Activated naive CD4-positive, alpha-beta T cell treated with anti-CD3 and anti-CD28 coated beads for 36 hours (primary cell): Measurements from ENCODE around the gene RALA. TPM values are rescaled to one million over a fixed set of nuclear protein-coding genes. Genes with fewer than 3 reads are reported as not detected.

ENCODE experiments used
- CTCF ChIA-PET: fragments of 350-600 bp; sonication (Branson Sonifier 250); formaldehyde crosslinking; loops from one replicate; lab custom pipeline; 2021; ENCODE audit warnings: antibody characterized with exemption; lab: Charles Lee
- DNase-seq: peaks from one replicate; pipeline ENCODE4 v3.0.0-alpha.2; 2020
- H3K27ac Mint-ChIP-seq: one replicate; pipeline ENCODE4 v1.8.0; 2021; ENCODE audit warnings: mild to moderate bottlenecking, mixed read lengths
- H3K27me3 Mint-ChIP-seq: one replicate; pipeline ENCODE4 v1.8.0; 2021; ENCODE audit warnings: low read depth, mixed read lengths
- H3K36me3 Mint-ChIP-seq: one replicate; pipeline ENCODE4 v1.8.0; 2021; ENCODE audit warnings: low read depth, mixed read lengths
- H3K4me1 Mint-ChIP-seq: one replicate; pipeline ENCODE4 v1.8.0; 2021; ENCODE audit warnings: low read depth, mixed read lengths
- H3K4me3 Mint-ChIP-seq: one replicate; pipeline ENCODE4 v1.8.0; 2021; ENCODE audit warnings: mild to moderate bottlenecking, moderate library complexity, mixed read lengths
- H3K9me3 Mint-ChIP-seq: one replicate; pipeline ENCODE4 v1.8.0; 2021; ENCODE audit warnings: mixed read lengths
- intact Hi-C: fragments of 100-400 bp; cut with micrococcal nuclease; formaldehyde crosslinking; loops from one replicate; pipeline ENCODE4 v1.15.1; 2023
- total RNA-seq, 2 experiments: library from RNA; stranded (reverse); gene quantifications; one replicate each; pipeline ENCODE4 v1.2.3, GENCODE V29; 2021

Gene RALA
- total RNA-seq, 2 experiments from 2014 or later, result 30.3 to 35.6 TPM

DNA sequence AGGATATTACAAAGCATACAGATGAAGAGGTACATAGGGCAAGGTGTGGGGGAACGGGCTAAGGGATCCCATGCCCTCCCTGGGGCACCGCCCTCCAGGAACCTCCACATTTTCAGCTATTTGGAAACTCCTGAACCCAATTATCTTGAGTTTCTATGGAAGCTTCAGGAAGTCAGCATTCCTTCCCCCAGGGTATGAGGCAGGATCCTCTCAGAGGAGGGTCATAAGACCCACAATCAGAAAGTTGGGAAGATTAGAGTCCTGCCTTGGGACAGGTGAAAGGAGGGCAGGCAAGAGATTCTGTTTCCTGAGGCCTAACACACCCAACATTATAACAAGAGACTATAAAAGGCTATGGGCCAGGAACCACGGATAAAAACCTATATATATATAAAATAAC, 98.0 kb downstream of the RALA start:
- CTCF ChIA-PET, result interaction anchor here (0.8 kb wide), 1 partner anchor 21 kb away, joined by 5 read pairs; no protein-coding TSS in a partner anchor
- no peaks in the 10 kb centered on the region for H3K4me1 Mint-ChIP-seq
- no peak overlapping the region for H3K4me3 Mint-ChIP-seq
- DNase-seq, result no peak
- no peaks in the 10 kb centered on the region for H3K9me3 Mint-ChIP-seq
- no peaks in the 10 kb centered on the region for H3K27me3 Mint-ChIP-seq
- no peaks in the 10 kb centered on the region for H3K36me3 Mint-ChIP-seq
- no peak overlapping the region for H3K27ac Mint-ChIP-seq
- intact Hi-C loops, result no loop called here

DNA sequence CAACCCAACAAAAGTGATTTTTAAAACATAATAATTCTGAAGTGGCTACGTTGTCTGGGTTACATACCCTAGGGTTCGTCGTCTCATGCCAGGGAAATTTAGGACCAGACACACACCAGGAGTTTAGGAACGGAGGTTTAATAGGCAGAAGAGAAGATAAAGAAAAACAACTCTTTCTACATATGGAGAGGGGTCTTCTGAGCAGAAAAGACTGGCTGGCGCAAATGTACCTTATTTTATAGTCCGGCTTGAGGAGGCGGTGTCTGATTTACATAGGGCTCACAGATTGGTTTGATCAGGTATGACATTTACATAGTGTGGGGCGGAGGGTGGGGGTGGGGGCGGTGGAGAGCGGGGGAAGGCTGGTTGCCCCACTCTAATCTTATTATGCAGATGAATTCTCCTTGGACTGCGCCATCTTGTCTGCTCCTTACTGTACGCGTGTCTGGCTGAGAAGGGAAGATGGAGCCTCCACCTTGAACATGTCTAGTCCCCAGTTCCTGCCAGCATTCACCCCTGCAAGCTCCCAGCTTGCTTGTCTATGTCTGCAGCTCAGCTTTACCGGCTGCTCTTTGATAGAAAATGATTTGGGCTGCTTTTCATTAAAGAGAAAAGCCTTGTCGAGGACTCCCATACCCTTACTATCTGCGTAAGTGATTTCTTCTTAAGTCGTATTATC, 98.7 kb downstream of the RALA start:
- Mint-ChIP-seq H3K27ac (no peak overlapping the region), H3K27me3 (no peaks in the 10 kb centered on the region), H3K36me3 (no peaks in the 10 kb centered on the region), H3K4me3 (no peak overlapping the region), H3K9me3 (no peaks in the 10 kb centered on the region), H3K4me1 (no peaks in the 10 kb centered on the region)
- DNase-seq, result no peak
- intact Hi-C loops, result no loop called here
- CTCF ChIA-PET, result no interaction called here

DNA sequence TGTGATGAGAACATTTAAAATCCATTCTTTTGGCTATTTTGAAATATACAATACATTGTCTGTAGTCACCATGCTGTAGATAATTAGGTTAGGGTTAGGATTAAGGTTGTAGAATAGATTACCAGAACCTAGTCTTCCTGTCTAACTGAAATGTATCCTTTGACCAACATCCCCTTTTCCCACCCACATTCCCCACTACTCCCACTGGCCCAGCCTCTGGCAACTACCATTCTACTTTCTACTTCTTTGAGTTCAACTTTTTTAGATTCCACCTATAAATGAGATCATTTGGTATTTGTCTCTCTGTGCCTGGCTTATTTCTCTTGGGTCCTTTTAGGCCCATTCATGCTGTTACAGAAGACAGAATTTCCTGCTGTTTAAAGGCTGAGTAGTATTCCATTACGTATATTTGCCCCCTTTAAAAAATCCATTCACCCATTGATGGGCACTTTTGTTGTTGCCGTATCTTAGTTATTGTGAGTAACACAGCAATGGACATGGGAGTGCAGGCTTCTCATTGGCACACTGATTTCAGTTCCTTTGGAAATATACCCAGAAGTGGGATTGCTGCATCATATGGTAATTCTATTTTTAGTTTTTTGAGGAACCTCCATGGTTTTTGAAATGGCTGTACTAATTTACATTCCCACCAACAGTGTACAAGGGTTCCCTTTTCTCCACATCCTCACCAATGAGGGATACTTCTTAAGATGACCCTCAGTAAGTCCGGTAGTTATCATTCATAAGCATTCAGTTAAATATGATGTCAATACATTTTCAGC, 104.0 kb downstream of the RALA start:
- DNase-seq, result no peak
- intact Hi-C loops, result no loop called here
- H3K36me3 Mint-ChIP-seq, result no peaks in the 10 kb centered on the region
- no peak overlapping the region for H3K4me3 Mint-ChIP-seq
- H3K27ac Mint-ChIP-seq, result no peak overlapping the region
- no peaks in the 10 kb centered on the region for H3K4me1 Mint-ChIP-seq
- no peaks in the 10 kb centered on the region for H3K27me3 Mint-ChIP-seq
- CTCF ChIA-PET, result no interaction called here
- no peaks in the 10 kb centered on the region for H3K9me3 Mint-ChIP-seq

DNA sequence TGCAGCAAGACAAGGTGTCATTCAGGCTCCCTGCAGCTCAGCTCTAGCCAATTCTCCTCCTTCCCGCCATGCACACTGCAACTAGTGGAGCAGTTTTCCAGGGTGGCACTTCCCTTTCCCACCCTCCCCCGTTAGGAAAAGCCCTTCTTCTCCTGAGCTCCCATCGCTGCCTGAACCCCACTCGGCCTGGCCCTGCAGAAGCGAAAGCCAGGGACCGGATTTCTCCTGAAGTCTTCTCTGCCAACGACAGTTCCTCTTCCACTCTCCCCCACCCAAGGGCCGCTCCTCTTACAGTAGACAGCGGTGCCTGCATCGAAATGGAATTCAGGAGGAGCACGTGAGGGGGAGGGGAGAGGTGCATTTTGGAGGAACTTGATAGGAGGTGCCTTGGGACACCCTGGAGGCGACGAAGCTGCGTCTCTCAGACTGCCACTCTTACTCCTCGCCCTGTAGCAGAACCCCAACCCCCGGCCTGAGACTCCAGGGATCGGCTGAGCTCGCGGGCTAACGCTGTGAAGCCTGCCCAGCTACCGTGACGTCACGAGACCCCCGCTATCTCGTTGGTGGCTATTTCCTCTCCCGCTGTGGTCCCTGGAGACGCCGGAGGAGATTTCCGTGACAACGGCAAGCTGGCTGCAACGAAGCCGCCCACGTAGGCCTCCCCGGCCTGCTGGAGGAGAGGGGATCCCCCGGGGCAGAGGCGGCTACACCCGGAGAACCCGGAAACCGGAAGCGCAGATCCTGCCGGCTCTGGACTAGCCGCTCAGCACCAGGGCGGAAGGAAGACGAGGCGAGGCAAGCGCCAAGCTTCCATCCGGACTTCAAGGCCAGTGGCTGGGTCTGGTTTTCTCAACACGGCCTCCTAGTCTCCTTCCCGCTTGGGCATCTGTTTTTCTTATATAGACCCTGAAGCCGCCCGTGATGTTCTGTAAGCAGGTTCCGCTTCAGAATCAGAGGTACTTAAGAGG, 109.7 kb downstream of the RALA start:
- CTCF ChIA-PET, result interaction anchor here (0.5 to 4.4 kb wide), 4 partner anchors 11 to 153 kb away, joined by 3 to 32 read pairs (median 4); no protein-coding TSS in a partner anchor
- Mint-ChIP-seq H3K4me1 (peaks cover 32% of the 10 kb centered on the region), H3K27ac (peak overlapping the region; percentile 61), H3K36me3 (no peaks in the 10 kb centered on the region), H3K27me3 (peaks cover 3% of the 10 kb centered on the region), H3K4me3 (peak overlapping the region; percentile 74), H3K9me3 (no peaks in the 10 kb centered on the region)
- DNase-seq, result peak; percentile 98
- intact Hi-C loops, result loop anchor here (1.0 kb wide), 9 partner anchors 13 to 401 kb away; partner anchors contain the start of genes MPLKIP, RALA and YAE1

DNA sequence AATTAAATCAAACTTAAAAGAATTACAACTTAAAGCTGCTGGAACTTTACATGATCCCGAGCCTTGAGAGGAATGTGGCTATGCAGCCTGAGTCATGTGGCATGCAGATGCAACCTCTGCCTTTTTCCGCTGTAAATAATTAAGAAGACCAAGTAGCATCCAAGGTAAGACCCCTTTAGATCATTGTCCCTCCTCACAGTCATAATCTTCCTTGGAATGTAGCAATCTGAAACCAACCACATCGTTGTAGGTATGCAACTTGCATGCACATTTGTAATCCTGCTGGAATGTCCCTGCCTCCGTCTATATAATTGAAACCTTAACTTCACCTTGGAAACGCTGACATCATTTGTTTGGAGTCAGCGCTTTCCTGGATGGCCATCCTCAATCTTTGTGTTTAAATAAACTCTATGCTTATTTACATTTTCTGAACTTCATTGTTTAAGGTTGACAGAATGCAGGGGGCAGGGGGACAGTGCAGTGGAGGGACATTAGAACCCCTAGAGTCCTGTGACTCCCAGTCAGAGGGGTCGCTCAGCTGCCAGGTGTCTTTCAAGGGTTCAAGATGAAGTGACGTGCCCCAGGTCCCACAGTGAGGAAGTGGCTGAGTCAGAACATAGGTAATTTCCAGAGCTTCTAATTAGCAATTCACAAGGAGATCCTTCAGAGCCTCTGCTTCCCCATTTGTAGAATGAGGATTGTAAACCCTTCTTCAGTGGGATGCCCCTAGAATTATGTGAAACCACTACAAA, 110.7 kb downstream of the RALA start:
- peaks cover 3% of the 10 kb centered on the region for H3K27me3 Mint-ChIP-seq
- no peaks in the 10 kb centered on the region for H3K36me3 Mint-ChIP-seq
- intact Hi-C loops, result loop anchor here (1.0 kb wide), 9 partner anchors 12 to 400 kb away; partner anchors contain the start of genes MPLKIP, RALA and YAE1
- peak overlapping the region; percentile 61 for H3K27ac Mint-ChIP-seq
- peak; percentile 38 for DNase-seq
- CTCF ChIA-PET, result interaction anchor here (1.0 to 4.4 kb wide), 3 partner anchors 10 to 154 kb away, joined by 3 to 32 read pairs (median 4); no protein-coding TSS in a partner anchor
- H3K4me3 Mint-ChIP-seq, result peak overlapping the region; percentile 74
- H3K9me3 Mint-ChIP-seq, result no peaks in the 10 kb centered on the region
- peaks cover 34% of the 10 kb centered on the region for H3K4me1 Mint-ChIP-seq

DNA sequence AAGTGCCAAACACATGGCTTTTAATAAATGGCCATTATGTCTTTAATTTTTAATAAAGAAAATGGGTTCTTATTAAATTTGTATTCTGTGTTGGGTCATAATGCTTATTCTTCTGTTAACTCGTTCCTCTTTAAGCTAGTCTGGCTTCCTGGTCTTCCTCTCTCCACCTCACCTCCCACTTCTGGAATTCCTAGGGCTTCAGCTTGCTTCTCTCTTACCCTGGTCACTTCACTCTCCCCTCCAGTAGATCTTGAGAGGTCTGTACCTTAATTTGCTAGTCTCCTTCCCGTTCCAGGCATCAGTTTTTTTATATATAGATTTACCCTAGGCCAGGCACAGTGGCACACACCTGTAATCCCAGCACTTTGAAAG, 111.2 kb downstream of the RALA start:
- H3K4me1 Mint-ChIP-seq, result peaks cover 34% of the 10 kb centered on the region
- H3K27me3 Mint-ChIP-seq, result peaks cover 3% of the 10 kb centered on the region
- H3K9me3 Mint-ChIP-seq, result no peaks in the 10 kb centered on the region
- CTCF ChIA-PET, result interaction anchor here (1.0 to 4.4 kb wide), 3 partner anchors 11 to 155 kb away, joined by 4 to 32 read pairs (median 5); no protein-coding TSS in a partner anchor
- H3K27ac Mint-ChIP-seq, result peak overlapping the region; percentile 51
- no peak for DNase-seq
- intact Hi-C loops, result no loop called here
- H3K36me3 Mint-ChIP-seq, result no peaks in the 10 kb centered on the region
- H3K4me3 Mint-ChIP-seq, result peak overlapping the region; percentile 74

DNA sequence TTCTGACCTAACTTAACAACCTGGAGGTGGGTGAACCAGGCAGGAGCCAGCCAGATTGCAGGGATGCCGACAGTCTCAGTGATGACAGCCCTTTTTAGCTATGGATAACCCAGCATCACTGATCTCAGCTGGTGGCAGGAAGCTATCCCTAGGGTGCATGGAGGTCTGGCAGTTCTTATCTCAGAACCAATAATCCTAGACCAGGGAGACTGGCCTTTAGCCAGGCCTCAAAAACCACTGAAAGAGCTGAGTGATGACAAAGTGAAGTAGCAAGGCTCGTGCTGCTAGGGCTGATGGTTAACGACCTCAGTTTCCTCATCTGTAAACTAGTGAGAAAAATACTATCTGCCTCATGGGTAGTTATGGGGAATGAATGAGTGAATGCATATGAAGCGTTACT, 112.5 kb downstream of the RALA start:
- peaks cover 37% of the 10 kb centered on the region for H3K4me1 Mint-ChIP-seq
- DNase-seq, result peak; percentile 35
- CTCF ChIA-PET, result interaction anchor here (0.6 to 4.4 kb wide), 6 partner anchors 9 to 158 kb away, joined by 3 to 32 read pairs (median 5); no protein-coding TSS in a partner anchor
- no peak overlapping the region for H3K27ac Mint-ChIP-seq
- H3K36me3 Mint-ChIP-seq, result no peaks in the 10 kb centered on the region
- no peak overlapping the region for H3K4me3 Mint-ChIP-seq
- intact Hi-C loops, result no loop called here
- peaks cover 3% of the 10 kb centered on the region for H3K27me3 Mint-ChIP-seq
- H3K9me3 Mint-ChIP-seq, result no peaks in the 10 kb centered on the region

DNA sequence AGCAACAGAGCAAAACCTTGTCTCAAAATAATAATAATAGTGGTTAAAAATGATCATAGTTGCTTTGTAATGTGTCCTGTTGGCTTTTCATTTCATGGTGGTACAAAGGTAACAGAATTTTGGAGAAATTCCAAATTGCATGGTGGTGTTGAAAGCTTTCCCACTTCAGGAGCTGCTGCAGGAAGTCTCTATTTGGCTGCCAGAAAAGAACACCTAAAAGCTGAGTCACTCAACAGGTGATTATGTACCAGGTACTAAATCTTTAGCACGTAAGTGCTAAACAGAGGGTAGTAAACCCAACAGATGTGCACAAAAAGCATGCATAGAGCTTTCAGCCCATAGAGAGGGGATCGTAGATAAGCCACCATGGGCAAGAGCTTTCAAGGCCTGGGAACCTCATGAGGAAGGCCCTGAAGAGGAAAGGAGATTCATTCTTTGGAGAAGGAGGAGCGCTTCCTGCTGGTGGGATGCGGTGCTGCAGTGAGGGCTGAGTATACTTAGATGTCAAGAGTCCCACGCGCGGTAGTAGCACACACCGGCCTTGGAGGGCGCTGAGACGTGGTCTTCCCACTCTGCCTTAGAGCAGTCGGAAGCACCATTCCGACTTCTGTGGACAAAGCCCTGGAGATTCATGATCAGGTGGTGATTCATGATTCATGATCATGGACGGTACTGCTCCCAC, 118.7 kb downstream of the RALA start:
- intact Hi-C loops, result loop anchor here (1.0 to 10.0 kb wide), 2 partner anchors 162 to 313 kb away; no protein-coding TSS in a partner anchor
- Mint-ChIP-seq H3K27ac (no peak overlapping the region), H3K4me3 (no peak overlapping the region), H3K36me3 (no peaks in the 10 kb centered on the region), H3K27me3 (no peaks in the 10 kb centered on the region), H3K9me3 (no peaks in the 10 kb centered on the region), H3K4me1 (peaks cover 25% of the 10 kb centered on the region)
- CTCF ChIA-PET, result interaction anchor here (0.7 to 14.6 kb wide), 15 partner anchors 8 to 289 kb away, joined by 3 to 364 read pairs (median 3); no protein-coding TSS in a partner anchor
- peak; percentile 79 for DNase-seq

DNA sequence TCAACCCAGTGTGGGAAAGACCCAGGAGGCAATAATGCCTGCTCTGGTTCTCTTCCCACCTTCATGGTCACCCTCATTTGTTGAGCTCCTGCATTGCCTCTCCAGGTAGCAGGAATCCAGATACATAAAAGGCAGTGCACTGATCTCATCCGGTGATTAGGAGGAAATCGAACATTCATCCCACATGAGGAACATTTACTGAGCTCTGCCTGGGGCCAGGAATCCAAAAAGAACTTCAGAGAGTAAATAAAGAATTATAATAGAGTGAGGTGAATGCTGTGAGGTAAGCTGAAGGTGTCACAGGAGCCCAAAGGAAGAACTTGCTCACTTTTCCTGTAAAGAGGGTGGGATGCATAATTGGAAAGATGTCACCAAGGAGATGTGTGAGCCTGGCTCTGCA, 121.2 kb downstream of the RALA start:
- CTCF ChIA-PET, result interaction anchor here (0.8 to 14.6 kb wide), 8 partner anchors 9 to 205 kb away, joined by 3 to 364 read pairs (median 4); partner anchors contain the start of gene RALA
- intact Hi-C loops, result loop anchor here (10.0 kb wide), 1 partner anchor 310 kb away; no protein-coding TSS in a partner anchor
- Mint-ChIP-seq H3K27ac (no peak overlapping the region), H3K4me3 (no peak overlapping the region), H3K36me3 (no peaks in the 10 kb centered on the region), H3K27me3 (no peaks in the 10 kb centered on the region), H3K4me1 (peaks cover 22% of the 10 kb centered on the region), H3K9me3 (no peaks in the 10 kb centered on the region)
- DNase-seq, result no peak

DNA sequence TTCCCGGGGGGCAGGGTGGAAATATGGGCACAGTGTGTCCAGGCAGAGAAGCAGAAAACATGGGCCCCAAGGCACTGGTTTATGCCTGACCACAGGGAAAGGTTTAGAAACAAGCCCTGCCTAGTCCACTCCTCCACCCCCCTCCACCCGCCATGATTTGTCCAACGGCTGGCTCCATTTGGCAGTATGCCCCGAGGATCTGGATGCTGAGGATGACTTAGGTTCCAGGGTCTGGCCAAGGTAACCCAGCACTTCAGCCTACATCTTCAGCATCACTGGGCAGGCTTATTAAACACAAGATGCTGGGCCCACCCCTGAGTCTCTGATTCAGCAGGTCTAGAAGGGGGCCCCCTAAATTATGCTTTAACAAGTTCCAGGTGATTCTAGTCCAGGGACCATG, 121.9 kb downstream of the RALA start:
- intact Hi-C loops, result loop anchor here (10.0 kb wide), 1 partner anchor 309 kb away; no protein-coding TSS in a partner anchor
- no peak overlapping the region for H3K4me3 Mint-ChIP-seq
- peaks cover 24% of the 10 kb centered on the region for H3K4me1 Mint-ChIP-seq
- no peaks in the 10 kb centered on the region for H3K9me3 Mint-ChIP-seq
- CTCF ChIA-PET, result interaction anchor here (0.7 to 14.6 kb wide), 8 partner anchors 10 to 167 kb away, joined by 3 to 364 read pairs (median 5); partner anchors contain the start of gene RALA
- no peak overlapping the region for H3K27ac Mint-ChIP-seq
- DNase-seq, result no peak
- no peaks in the 10 kb centered on the region for H3K27me3 Mint-ChIP-seq
- H3K36me3 Mint-ChIP-seq, result no peaks in the 10 kb centered on the region
